ENCODE results near the gene TTLL13.
A peak's percentile ranks its signal among the peaks of the same experiment; 100 is the strongest.
"Not testable (repeated sequence)": the region's sequence is repeated elsewhere in the genome, so short reads cannot be mapped to it uniquely, and the experiment has no call there.

TTLL13 gene

DNA sequence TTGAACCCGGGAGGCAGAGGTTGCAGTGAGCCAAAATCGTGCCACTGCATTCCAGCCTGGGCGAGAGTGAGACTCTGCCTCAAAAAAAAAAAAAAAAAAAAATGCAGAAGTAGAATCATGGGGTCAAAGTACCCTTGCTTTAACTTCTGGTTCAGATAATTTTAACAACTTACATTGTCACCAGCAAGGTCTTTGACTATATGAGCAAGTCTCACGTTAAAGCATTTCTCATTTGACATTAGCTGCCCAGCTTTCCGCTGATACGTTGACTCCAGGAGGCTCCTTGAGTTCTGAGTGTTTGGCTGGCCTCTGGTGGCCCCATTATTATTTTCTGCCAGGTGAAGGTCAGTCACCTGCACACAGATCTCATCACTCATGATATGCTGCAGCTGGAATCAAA, 32.3 kb downstream of the TTLL13 start:
- not testable (repeated sequence) for DNase-seq (ENCODE audit: low read depth)

DNA sequence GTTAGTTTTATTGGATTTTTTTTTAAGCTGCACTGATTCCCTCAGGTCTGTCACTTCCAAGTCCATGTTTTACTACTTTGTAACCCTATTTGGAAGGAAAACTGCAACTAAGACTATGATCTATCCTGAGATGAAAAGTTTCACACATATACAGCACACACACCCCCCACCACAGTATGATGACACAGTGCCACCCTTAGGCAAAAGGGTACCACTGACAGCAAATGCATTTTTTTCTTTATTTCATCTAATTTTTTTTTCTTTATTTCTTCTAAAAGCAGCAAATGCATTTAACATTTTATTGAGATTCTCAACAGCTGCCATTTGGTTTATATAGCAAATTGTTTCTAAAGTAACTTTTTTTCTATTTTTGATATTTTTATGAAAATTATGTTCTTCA, 37.3 kb downstream of the TTLL13 start:
- no peak for DNase-seq (ENCODE audit: low read depth)

- no peak for DNase-seq (ENCODE audit: low read depth)
These were observed 37.7 kb downstream of the TTLL13 start for GRCh38 chr15:90287101-90287500.

DNA sequence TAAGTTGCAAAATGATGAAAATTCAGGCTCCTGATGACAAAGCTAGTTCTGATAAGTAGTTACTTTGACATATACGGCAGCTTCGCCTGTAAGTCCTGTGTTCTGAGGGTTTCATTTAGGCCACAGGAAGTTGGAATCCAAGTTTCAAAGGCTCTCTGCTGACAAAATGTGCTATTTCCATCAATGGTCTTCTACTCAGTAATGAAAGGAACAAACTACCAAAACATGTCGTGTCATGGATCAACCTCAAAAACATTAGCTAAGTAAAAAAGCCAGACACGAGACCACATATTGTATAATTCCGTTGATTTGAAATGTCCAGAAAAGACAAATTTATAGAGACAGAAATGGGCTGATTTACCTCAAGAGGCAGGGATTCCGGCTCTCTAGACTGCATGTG, 38.6 kb downstream of the TTLL13 start:
- DNase-seq (ENCODE audit: low read depth): no peak

GRCh38 chr15:90291679-90292356, 42.5 kb downstream of the TTLL13 start:
- no peak for DNase-seq (ENCODE audit: low read depth)

GRCh38 chr15:90293040-90293810, 43.9 kb downstream of the TTLL13 start:
- peak; percentile 24 for DNase-seq (ENCODE audit: low read depth)

GRCh38 chr15:90294159-90294558, 44.8 kb downstream of the TTLL13 start:
- no peak for DNase-seq (ENCODE audit: low read depth)

DNA sequence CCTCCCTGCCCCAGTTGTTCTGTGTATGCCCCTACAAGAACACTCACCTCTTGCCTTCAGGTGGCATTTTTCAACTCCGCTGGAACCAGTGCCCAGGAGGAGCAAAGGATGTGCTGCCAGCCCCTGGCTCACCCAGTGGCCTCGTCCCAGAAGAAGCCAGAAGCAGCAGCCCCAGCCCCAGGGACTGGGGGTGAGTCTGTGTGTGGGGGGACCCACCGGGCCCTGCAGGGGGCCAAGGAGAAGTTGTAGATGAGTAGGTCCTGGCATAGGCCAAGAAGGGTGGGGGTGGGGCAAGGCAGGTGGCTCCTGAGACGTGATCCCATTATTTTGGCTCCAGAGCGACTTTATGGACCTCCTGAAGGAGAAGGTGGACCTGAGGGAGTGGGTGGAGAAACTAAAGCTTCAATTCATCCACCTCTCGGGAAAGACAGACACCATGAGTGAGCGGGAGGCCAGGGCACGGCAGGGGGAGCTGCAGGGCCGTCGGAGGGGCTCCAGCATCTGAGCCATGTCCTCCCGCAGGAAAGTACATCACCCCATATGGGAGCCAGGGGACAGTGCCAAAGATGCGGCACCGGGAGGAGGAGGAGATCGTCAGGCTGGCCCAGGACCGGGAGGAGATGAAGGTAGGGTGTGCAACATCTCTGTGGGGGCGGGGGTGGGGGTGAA, 45.4 kb downstream of the TTLL13 start:
- no peak for DNase-seq (ENCODE audit: low read depth)

DNA sequence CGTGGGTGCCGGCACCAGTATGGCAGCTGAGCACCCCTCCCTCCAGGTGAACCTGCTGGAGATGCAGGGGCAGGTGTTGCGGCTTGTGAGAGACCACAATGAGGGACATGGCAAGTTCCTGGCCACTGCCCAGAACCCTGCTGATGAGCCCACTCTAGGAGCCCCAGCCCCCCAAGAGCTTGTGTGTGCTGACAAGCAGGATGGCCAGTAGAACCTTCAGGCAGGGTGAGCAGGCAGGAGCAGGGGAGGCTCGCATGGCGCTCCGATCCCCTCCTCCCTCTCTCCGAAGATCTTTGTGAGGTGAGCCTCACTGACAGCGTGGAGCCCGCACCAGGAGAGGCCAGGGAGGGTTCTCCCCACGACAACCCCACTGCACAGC, 45.9 kb downstream of the TTLL13 start:
- no peak for DNase-seq (ENCODE audit: low read depth)

DNA sequence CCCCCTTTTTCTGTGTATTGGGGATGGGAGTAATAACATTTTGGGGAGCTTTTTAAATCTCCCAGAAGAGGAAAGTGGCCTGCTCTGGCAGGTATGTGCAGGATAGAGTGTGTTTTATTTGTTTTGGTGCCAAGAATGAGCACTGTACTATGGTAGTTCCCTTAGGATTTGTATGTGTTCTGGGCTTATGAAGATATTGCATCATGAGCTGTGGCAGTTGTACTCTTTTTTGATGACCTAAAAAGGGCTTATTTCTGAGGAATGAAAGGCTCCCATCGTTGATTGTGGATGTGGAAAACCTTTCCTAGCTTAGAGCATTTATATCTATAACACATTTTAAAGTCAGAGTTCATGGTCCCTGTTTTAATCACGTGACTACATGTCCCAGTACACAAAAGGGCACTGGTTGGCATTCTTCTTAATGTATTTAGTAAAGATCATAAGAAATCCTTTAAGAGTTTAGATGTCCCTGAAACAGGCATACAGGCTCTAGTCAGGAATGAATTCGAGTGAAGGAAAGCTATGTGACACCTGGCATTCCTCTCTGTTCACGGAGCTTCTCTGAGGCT, 47.0 kb downstream of the TTLL13 start:
- DNase-seq (ENCODE audit: low read depth): not testable (repeated sequence)

GRCh38 chr15:90297021-90297420, 47.7 kb downstream of the TTLL13 start:
- no peak for DNase-seq (ENCODE audit: low read depth)

- DNase-seq (ENCODE audit: low read depth): no peak
These were observed 51.2 kb downstream of the TTLL13 start for GRCh38 chr15:90300541-90300940.

DNA sequence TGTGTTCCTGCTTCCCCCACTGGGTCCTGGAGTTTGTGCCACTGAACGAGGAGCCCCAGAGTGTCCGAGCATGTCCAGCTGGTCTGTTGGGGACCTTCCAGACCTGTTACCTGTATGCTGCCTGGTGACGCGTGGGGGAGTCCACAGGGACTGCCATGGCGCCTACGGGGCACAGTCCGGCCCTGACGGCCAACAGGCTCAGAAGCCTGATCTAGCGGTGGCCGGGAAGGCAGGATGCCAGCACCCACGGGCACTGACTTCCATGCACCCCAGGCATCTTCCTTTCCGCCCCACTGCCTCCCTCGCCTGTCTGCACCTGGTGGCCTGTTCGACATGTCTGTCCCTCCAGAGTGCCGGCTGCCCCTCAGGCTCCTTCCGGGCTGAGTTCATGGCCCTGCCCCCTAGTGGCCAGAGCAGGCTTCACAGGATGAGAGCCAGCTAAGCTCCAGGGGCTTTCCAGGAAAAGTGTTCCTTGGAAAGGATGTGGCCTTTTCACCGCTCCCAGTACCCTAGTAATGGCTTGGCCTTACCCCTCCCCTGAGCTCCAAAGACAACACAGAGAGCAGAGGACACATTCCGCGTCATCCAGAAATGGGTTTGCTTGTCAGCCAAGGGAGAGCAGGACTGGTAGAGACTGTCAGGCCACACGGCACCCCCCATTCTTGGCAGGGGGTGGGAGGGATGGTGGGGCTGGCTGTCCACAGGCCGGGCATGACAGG, 51.8 kb downstream of the TTLL13 start:
- DNase-seq (ENCODE audit: low read depth): peak; percentile 38

DNA sequence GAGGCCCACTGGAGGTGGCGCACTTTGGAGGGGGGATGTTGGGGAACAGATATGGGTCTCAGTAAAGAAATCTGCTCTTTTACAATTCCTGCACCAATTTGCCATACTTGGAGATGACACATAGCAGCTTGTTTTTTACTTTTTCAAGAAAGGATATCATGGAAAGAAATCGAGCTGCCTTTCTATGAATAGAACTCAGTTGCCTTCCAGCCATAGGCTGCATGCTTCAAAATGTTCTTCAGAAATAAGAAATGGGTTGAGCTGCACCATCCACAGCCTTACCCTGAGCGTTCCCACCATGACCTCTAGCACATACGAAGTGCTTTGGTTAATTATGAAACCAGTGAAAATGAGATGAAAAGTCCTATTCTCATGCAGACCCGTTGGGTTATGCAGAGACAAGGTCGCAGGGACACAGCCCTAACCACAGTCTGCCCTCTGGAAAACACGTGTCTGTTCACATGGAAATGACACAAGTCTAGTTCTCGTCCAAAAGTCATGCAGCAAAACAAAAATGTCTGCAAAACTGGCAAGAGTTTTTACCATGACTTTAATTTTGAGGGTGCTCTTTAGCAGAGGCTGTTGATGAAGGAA, 52.4 kb downstream of the TTLL13 start:
- DNase-seq (ENCODE audit: low read depth): no peak

- DNase-seq (ENCODE audit: low read depth): not testable (repeated sequence)
These were observed 56.0 kb downstream of the TTLL13 start for GRCh38 chr15:90305355-90305754.

DNA sequence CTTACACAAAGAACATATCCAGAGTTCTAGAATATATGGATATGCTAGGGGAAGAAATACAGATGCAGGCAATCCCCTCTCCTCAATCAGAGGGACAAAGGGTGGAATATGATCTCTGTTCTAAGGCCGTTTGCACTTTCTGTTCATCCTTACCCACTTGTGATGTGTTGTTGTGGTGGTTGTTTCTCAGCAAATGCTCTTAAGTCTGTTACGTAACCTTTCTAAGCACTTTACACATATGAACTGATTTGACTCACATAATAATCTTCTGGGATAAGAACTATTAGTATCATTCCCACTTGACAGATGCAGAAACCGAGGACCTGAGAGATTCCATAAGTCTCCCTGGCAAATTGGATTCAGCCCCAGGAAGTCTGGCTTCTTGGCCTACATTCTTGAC, 56.6 kb downstream of the TTLL13 start:
- no peak for DNase-seq (ENCODE audit: low read depth)

DNA sequence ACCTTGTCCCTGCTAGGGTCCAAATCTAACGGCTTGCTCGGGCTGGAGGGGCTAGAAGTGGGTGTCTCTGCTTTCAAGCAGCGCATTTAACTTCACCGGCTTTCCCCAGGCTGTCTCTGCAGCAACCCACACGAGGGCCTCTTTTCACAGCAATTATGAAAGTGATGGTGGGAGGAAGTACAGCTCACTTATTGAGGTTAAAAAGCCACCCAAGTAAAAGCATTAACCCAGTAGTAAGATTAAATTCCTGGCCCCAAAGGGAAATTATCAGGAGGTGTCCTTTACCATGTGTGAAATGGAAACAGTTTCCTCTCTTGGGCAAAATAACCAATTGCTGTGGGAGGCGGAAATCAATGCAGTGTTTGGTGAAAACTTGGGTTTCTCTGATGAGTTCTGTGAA, 57.2 kb downstream of the TTLL13 start:
- DNase-seq (ENCODE audit: low read depth): no peak

DNA sequence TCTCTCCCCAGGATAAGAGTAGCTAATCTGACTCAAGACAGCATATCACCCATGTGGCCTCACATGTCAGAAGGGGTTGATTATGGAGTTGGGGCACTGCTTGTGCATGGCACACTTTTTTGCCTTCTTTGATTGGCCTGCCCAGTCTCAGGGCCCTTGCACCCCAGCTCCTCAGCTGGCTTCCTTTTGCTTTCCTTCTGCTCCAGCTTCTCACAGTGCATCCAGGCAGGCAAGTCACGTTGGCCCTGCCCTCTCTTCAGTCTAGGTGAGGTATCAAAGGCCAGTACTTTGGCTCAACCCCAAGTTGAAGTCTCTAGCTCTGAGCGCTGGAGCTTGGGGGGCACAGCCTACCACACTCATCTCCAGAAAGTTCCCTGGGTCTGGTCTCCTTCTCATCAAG, 58.3 kb downstream of the TTLL13 start:
- no peak for DNase-seq (ENCODE audit: low read depth)

GRCh38 chr15:90309020-90309419, 59.7 kb downstream of the TTLL13 start:
- no peak for DNase-seq (ENCODE audit: low read depth)
